Measurements from ENCODE around the gene PMVK. TPM values are rescaled to one million over a fixed set of nuclear protein-coding genes. Genes with fewer than 3 reads are reported as not detected.

PMVK gene
- polyA plus RNA-seq, 1 donor from 2014 or later = 21.1 TPM

DNA sequence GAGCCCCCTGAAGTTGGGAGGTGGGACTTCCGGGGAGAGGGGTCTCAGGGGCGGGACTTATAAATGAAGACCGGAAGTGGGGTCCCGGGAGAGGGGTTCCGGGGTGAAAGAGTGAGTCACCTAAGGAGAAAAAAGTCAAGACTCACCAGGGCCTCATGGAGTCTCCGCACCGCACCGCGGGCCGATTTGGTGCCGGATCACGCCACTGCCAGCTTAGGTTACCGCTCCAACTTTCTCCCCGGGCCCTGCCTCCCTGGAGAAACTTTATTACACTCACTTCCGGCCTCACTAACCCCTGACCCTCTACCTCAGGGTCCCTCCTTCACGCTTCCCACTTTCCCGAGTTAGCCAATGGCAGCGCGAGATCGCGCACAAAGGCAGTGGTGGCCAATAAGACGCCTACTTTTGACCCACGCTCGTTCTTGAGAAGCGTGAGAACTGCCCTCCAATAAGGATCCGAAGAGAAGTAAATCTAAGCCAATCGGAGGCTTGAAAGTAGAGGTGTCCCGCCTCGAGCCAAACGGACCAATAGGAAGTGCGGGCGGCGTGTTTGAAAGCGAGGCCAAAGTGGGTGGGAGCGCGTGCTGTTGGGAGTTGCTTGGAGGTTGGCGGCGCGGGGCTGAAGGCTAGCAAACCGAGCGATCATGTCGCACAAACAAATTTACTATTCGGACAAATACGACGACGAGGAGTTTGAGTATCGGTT, 37.7 kb upstream of the PMVK start, which contains the start of gene CKS1B:
TSS of gene CKS1B (plus strand) at position 580 of the 706 bp plus-strand sequence. CDS start at position 645, 65 bp downstream.
- H3K36me3 ChIP-seq (ENCODE audit: insufficient read depth, low read length) = no peaks in the 10 kb centered on the region
- no peaks in the 10 kb centered on the region for H3K9me2 ChIP-seq (ENCODE audit: insufficient read depth, low read length)
- no peaks in the 10 kb centered on the region for H3K9me3 ChIP-seq (ENCODE audit: low read length)
- no peaks in the 10 kb centered on the region for H4K20me1 ChIP-seq (ENCODE audit: insufficient read depth)
- peak within 1 kb of the TSS; percentile 89 for H3K27ac ChIP-seq (ENCODE audit: low read length)
- peak within 1 kb of the TSS; percentile 95 for H2AFZ ChIP-seq (ENCODE audit: low read depth, low read length)
- H3K79me2 ChIP-seq (replicated peaks; ENCODE audit: insufficient read depth, low read length) = peaks cover 26% of the 10 kb centered on the region
- no peaks in the 10 kb centered on the region for H3K27me3 ChIP-seq (ENCODE audit: insufficient read depth, low read depth, low read length)
- peak within 1 kb of the TSS; percentile 87 for H3K4me2 ChIP-seq (ENCODE audit: low read length)
- TF ChIP-seq, protein P1, sequence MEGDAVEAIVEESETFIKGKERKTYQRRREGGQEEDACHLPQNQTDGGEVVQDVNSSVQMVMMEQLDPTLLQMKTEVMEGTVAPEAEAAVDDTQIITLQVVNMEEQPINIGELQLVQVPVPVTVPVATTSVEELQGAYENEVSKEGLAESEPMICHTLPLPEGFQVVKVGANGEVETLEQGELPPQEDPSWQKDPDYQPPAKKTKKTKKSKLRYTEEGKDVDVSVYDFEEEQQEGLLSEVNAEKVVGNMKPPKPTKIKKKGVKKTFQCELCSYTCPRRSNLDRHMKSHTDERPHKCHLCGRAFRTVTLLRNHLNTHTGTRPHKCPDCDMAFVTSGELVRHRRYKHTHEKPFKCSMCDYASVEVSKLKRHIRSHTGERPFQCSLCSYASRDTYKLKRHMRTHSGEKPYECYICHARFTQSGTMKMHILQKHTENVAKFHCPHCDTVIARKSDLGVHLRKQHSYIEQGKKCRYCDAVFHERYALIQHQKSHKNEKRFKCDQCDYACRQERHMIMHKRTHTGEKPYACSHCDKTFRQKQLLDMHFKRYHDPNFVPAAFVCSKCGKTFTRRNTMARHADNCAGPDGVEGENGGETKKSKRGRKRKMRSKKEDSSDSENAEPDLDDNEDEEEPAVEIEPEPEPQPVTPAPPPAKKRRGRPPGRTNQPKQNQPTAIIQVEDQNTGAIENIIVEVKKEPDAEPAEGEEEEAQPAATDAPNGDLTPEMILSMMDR (IDR thresholded peaks at IDR 0.05; ENCODE audit: poor library complexity, severe bottlenecking) = peak; percentile 43
- TF ChIP-seq MXI1 (conservative IDR thresholded peaks at IDR 0.05; ENCODE audit: poor library complexity, severe bottlenecking) (peak; percentile 100), EP300 (conservative IDR thresholded peaks at IDR 0.05; ENCODE audit: poor library complexity, severe bottlenecking) (no peak), POLR2AphosphoS5 (IDR thresholded peaks at IDR 0.05) (peak; percentile 70), RAD21 (conservative IDR thresholded peaks at IDR 0.05) (peak; percentile 49), EZH2 (IDR thresholded peaks at IDR 0.05; ENCODE audit: borderline replicate concordance, insufficient read depth, low read length, poor library complexity, severe bottlenecking) (no peak), SMC3 (conservative IDR thresholded peaks at IDR 0.05; ENCODE audit: poor library complexity) (no peak)
- peaks cover 3% of the 10 kb centered on the region for H3F3A ChIP-seq (ENCODE audit: insufficient read depth, low read length, poor library complexity, severe bottlenecking)
- peak within 1 kb of the TSS; percentile 88 for H3K9ac ChIP-seq (ENCODE audit: low read length)
- H3K4me3 ChIP-seq (ENCODE audit: low read length) = peak within 1 kb of the TSS; percentile 83

DNA sequence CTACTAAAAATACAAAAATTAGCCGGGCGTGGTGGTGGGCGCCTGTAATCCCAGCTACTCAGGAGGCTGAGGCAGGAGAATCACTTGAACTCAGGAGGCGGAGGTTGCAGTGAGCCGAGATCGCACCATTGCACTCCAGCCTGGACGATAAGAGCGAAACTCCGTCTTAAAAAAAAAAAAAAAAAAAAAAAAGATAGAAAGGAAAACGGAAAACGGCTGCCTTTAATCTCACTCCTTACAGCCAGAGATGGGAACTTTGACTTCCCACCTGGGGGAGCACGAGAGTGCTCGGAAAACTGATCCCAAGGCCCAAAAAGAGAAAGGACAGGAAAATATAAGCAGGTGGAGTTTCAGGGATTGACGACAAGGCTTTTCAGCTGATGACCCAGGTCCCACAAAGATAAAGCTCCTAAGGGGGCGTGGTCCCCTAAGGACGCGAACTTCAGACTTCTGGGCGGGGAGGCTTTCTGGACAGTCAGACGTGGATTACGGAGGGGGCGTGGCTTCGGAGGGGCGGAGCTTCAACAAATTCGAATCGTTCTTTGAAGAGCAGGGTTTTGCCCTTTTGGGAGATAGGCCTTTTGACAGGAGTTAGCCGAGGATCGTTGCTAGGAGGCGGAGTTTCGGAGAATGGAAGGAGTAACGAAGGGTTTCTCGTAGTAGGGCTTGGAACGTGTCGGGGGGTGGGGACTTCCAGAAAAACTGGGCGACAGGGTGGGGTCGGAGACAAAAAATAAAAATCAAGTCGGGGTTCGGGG, 37.0 kb upstream of the PMVK start:
- Histone ChIP-seq H3K27ac (ENCODE audit: low read length) (peak overlapping the region; percentile 89), H3F3A (ENCODE audit: insufficient read depth, low read length, poor library complexity, severe bottlenecking) (peaks cover 3% of the 10 kb centered on the region), H3K9me2 (ENCODE audit: insufficient read depth, low read length) (no peaks in the 10 kb centered on the region), H3K9me3 (ENCODE audit: low read length) (no peaks in the 10 kb centered on the region), H3K4me2 (ENCODE audit: low read length) (peak overlapping the region; percentile 86), H3K4me3 (ENCODE audit: low read length) (peak overlapping the region; percentile 83), H3K9ac (ENCODE audit: low read length) (peak overlapping the region; percentile 88), H3K27me3 (ENCODE audit: insufficient read depth, low read depth, low read length) (no peaks in the 10 kb centered on the region), H3K36me3 (ENCODE audit: insufficient read depth, low read length) (no peaks in the 10 kb centered on the region), H2AFZ (ENCODE audit: low read depth, low read length) (peak overlapping the region; percentile 95), H3K79me2 (replicated peaks; ENCODE audit: insufficient read depth, low read length) (peaks cover 26% of the 10 kb centered on the region), H4K20me1 (ENCODE audit: insufficient read depth) (no peaks in the 10 kb centered on the region)
- TF ChIP-seq, protein P1 (IDR thresholded peaks at IDR 0.05; ENCODE audit: poor library complexity, severe bottlenecking) = peak; percentile 67
- TF ChIP-seq EP300 (conservative IDR thresholded peaks at IDR 0.05; ENCODE audit: poor library complexity, severe bottlenecking) (no peak), RAD21 (conservative IDR thresholded peaks at IDR 0.05) (peak; percentile 58), TAF1 (IDR thresholded peaks at IDR 0.05; ENCODE audit: low read depth) (no peak), POLR2AphosphoS5 (IDR thresholded peaks at IDR 0.05) (no peak), EZH2 (IDR thresholded peaks at IDR 0.05; ENCODE audit: borderline replicate concordance, insufficient read depth, low read length, poor library complexity, severe bottlenecking) (no peak), MXI1 (conservative IDR thresholded peaks at IDR 0.05; ENCODE audit: poor library complexity, severe bottlenecking) (no peak), SMC3 (conservative IDR thresholded peaks at IDR 0.05; ENCODE audit: poor library complexity) (peak; percentile 76)
- TF ChIP-seq, protein P2, sequence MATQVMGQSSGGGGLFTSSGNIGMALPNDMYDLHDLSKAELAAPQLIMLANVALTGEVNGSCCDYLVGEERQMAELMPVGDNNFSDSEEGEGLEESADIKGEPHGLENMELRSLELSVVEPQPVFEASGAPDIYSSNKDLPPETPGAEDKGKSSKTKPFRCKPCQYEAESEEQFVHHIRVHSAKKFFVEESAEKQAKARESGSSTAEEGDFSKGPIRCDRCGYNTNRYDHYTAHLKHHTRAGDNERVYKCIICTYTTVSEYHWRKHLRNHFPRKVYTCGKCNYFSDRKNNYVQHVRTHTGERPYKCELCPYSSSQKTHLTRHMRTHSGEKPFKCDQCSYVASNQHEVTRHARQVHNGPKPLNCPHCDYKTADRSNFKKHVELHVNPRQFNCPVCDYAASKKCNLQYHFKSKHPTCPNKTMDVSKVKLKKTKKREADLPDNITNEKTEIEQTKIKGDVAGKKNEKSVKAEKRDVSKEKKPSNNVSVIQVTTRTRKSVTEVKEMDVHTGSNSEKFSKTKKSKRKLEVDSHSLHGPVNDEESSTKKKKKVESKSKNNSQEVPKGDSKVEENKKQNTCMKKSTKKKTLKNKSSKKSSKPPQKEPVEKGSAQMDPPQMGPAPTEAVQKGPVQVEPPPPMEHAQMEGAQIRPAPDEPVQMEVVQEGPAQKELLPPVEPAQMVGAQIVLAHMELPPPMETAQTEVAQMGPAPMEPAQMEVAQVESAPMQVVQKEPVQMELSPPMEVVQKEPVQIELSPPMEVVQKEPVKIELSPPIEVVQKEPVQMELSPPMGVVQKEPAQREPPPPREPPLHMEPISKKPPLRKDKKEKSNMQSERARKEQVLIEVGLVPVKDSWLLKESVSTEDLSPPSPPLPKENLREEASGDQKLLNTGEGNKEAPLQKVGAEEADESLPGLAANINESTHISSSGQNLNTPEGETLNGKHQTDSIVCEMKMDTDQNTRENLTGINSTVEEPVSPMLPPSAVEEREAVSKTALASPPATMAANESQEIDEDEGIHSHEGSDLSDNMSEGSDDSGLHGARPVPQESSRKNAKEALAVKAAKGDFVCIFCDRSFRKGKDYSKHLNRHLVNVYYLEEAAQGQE (IDR thresholded peaks at IDR 0.05; ENCODE audit: borderline replicate concordance) = peak; percentile 46
